GM12874 (cell line): ENCODE data around the gene ABR.

ENCODE experiments used
- TF ChIP-seq, protein P1 (sequence below): IDR thresholded peaks from 2 replicates; pipeline ENCODE4 v1.5.1; 2011; ENCODE audit warnings: low read depth, mild to moderate bottlenecking, control low read depth, low read length, moderate library complexity; ENCODE audit not compliant: insufficient read depth

ABR gene

DNA sequence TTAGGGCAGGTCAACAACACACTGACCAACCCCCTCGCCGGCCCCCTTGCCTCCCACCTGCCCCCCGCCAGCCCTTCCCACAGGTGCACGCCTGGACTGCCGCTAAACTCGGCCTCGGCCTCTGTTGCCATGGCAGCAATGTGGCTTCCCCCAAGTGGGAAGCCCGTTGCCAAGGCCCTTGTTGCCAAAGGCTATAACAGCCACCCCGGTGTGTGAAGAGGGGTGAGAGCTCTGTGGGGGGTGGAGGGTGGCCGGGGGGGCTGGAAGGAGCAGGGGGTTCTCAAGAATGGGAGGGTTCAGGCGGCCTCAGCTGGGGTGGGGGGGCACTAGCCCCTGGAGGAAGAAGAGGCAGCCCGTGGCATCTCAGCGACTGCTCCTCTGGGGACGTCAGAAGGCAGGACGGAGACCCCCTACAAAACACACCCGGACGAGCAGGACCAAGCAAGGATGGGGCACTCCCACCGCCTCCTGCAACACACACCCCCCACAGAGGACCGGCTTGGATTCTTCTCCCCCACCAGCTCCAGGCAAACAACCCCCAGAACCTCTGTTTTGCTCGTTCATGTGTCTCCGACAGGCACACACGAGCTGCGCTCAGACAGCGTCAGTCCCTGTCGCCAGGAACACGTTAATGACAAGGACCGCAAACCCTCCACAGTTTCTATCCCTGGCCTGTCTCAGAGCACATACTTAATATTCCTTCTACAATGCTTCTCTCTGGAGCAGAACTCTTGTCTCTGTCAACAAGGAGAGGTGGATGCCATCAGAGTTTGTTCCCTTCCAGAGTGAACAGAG lies 55.7 kb downstream of the ABR start:
- TF ChIP-seq, protein P1, sequence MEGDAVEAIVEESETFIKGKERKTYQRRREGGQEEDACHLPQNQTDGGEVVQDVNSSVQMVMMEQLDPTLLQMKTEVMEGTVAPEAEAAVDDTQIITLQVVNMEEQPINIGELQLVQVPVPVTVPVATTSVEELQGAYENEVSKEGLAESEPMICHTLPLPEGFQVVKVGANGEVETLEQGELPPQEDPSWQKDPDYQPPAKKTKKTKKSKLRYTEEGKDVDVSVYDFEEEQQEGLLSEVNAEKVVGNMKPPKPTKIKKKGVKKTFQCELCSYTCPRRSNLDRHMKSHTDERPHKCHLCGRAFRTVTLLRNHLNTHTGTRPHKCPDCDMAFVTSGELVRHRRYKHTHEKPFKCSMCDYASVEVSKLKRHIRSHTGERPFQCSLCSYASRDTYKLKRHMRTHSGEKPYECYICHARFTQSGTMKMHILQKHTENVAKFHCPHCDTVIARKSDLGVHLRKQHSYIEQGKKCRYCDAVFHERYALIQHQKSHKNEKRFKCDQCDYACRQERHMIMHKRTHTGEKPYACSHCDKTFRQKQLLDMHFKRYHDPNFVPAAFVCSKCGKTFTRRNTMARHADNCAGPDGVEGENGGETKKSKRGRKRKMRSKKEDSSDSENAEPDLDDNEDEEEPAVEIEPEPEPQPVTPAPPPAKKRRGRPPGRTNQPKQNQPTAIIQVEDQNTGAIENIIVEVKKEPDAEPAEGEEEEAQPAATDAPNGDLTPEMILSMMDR: no peak

DNA sequence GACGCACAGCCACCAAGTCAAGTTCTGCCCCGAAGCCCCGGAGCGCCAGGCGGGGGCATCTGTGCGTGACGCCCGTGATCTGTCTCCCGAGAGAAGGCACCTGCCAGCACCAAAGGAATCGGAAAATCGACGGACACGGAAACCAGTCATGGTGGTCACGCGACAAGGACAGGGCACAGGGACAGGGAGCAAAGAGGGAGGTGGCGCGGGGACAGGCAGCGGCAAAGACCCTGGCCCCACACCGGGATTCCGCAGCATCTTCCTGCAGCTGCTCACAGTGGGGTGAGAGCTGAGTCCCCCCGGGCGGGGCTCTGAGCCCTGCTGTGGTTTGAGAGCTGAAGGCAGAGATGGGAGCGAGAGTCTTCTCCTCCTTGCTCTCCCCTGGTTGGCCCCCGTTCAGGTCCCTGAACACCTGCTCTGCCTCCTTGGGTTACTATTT lies 56.4 kb downstream of the ABR start:
- TF ChIP-seq, protein P1: no peak

DNA sequence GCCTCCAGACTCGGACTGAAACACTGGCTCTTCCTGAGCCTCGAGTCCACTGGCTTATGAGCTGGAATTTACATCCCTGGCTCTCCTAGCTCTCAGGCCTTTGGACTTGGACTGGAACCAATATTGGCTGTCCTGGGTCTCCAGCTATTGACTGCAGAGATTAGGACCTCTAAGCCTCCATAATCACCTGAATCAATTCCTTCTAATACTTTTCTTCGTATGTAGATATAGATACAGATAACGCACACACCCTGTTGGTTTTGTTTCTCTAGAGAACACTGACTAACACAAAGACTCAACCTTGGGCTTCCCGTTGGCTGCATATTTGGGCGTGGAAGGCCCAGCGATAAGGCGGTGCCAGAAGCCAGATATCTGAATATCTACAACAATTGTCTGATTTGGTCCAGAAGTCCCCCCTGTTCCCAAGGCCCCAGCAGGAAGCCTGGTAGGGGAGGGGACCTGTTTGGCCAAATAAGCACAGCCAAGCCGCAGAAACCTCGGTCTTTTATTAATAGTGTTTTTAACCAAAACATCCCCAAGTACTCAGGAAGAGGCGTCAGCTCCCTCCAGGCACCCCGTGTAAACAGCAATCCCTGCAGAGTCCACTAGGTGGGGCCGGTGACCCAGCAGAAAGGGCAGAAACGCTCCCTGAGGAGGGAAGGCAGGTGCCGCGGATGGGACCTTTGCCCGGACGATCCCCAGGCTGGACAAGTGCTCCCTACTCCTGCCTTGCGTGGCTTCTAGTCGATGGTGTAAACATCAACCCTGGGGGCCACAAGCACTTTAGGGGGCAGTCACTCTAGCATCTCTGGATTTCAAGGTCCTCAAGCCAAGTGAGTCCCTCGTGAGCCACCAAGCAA lies 57.0 kb downstream of the ABR start:
- TF ChIP-seq, protein P1: peak; percentile 86

DNA sequence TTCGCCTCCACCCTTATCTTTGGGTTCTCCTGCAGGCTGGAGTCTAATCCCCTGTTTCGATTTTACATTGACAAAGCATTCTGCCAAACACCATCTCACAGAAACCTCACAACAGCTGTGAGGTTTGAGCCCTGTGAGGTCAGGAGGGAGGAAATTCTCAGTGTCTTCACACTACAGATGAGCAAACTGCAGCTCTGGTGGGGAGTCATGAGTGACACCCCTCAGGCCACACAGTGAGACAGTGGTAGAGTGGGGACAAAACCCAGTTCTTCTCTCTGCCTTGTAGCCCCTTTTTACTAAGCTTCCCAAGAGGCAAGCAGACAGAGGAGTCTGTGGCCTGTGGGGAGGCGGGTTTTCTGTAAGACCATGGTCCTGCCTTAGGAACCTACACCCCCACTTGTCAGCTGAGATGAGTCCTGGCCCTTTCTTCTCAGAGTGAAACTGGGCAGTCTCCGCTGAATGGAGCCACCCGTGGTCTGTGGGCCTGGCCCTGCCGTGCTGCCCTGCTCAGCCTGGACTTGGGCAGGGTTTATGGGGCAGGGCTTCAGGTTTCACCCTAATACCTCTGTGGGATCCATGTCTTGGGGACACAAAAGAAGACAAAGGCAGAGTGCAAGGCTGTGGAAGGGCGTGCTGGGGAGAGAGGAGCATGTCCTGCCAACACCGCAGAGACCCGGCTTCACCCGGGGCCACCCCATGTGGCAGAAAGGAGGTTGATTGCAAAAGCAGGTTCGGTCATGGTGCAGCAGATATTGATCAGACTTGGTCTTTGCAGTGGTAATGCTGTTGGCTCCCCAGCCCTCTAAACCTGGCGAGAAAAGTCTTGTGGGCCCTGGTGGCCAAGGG lies 59.0 kb downstream of the ABR start:
- TF ChIP-seq, protein P1: no peak

DNA sequence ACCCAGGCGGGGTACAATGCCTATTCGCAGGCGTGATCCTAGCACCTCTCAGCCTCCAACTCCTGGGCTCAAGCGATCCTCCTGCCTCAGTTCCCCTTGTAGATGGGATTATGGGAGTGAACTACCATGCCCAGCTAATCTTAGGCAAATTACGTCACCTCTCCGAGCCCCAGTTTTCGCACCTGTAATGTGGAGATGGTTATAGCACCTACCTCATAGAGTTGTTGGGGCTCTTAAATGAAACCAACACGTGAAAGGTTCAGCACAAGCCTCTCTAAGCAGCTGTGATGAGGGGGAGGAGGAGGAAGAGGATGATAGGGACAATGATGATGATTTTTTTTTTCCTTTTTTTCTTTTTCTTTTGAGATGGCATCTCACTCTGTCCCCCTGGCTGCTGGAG lies 59.9 kb downstream of the ABR start:
- TF ChIP-seq, protein P1: no peak

DNA sequence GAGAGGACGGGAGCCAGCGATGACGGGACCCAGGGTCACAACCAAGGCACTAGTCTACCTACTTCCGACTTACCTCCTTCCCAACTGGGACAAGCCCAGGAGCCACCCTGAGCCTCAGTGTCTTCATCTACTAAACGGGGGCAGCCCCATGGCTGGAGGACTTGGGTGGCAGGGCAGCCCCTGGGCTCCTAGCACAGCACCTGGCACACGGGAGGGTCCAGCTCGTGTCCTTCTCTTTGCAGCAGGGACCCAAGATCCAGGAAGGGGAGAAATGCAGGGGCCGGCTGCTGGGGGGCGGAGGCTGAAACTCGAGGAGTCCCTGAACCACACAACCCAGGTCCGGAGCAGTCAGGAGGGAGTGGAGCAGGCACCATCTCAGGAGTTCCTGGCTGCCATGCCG lies 63.2 kb downstream of the ABR start:
- TF ChIP-seq, protein P1: no peak

DNA sequence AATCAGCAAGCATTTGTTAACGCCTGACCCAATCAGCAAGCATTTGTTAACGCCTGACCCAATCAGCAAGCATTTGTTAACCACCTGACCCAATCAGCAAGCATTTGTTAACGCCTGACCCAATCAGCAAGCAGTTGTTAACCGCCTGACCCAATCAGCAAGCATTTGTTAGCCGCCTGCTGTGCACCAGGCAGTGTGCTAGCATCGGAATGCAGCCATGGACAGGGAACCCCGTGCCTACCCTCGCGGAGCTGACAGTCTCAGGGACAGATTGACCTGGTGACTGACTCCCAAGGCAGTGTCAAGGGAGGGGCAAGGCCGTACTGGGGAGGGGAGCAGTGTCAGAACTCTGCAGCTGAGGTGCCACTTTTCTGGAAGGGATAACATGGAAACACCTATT lies 66.9 kb downstream of the ABR start:
- TF ChIP-seq, protein P1: no peak
